GM12878 (cell line): ENCODE results near the gene ROBO1. TPM values are rescaled to one million over a fixed set of nuclear protein-coding genes. Genes with fewer than 3 reads are reported as not detected.

Source experiments
- ATAC-seq: fragments of 200-7000 bp; cut with Tn5 transposase; 3 replicates; pipeline ENCODE4 v1.9.1; 2020; ENCODE audit warnings: mild to moderate bottlenecking, moderate library complexity
- BruUV-seq: library from RNA; stranded (reverse); fragments of 400-500 nt; replicated peaks from 2 replicates; lab custom pipeline; 2021; lab: Mats Ljungman, UMichigan
- CTCF ChIA-PET: fragments of 300-600 bp; sonication (Branson Sonifier 250); formaldehyde crosslinking; extraction: SDS; loops from one replicate; lab custom pipeline; 2021; ENCODE audit warnings: inconsistent platforms; lab: Yijun Ruan, JAX
- POLR2A ChIA-PET: fragments of 350-600 bp; formaldehyde crosslinking; extraction: SDS; loops from one replicate; lab custom pipeline; 2021; ENCODE audit warnings: inconsistent platforms; lab: Charles Lee
- RAD21 ChIA-PET: fragments of 300-600 bp; sonication (Branson Sonifier 250); formaldehyde crosslinking; loops from one replicate; lab custom pipeline; 2023; ENCODE audit warnings: antibody characterized with exemption; ENCODE audit not compliant: unreplicated experiment; lab: Charles Lee
- SMC1A ChIA-PET: fragments of 300-600 bp; sonication (Branson Sonifier 250); formaldehyde crosslinking; loops from one replicate; lab custom pipeline; 2023; ENCODE audit not compliant: unreplicated experiment, uncharacterized antibody; lab: Charles Lee
- DNase-seq: peaks from one replicate; pipeline ENCODE4 v3.0.0-alpha.2; 2011; ENCODE audit warnings: low read depth, low spot score
- FAIRE-seq: peaks from 3 replicates; lab custom pipeline; 2011; peaks lifted over from hg19 to GRCh38; lab: Jason Lieb, UNC
- H2AFZ ChIP-seq: 2 replicates; pipeline ENCODE4 v1.6.0; 2011; ENCODE audit warnings: low read depth, low read length, control low read depth; ENCODE audit not compliant: control insufficient read depth
- H3K27ac ChIP-seq: 2 replicates; pipeline ENCODE4 v1.5.1; 2011; ENCODE audit warnings: control low read depth; ENCODE audit not compliant: control insufficient read depth, insufficient read depth
- H3K27me3 ChIP-seq, 2 experiments: replicated peaks in 1 of 2; 2 replicates each; pipeline versions ENCODE4 v1.6.0 to v1.6.1; 2011; ENCODE audit warnings: low read length in 1 of 2; ENCODE audit not compliant: control insufficient read depth in 2 of 2, insufficient read depth in 2 of 2
- H3K36me3 ChIP-seq, 2 experiments: 2 replicates each; pipeline ENCODE4 v1.5.1; 2011; ENCODE audit warnings: low read length in 1 of 2; ENCODE audit not compliant: control insufficient read depth in 2 of 2, insufficient read depth in 2 of 2
- H3K4me1 ChIP-seq: 2 replicates; pipeline ENCODE4 v1.6.1; 2011; ENCODE audit warnings: mild to moderate bottlenecking, low read length, moderate library complexity, mixed read lengths; ENCODE audit not compliant: control insufficient read depth, insufficient read depth
- H3K4me2 ChIP-seq: 2 replicates; pipeline ENCODE4 v1.6.0; 2011; ENCODE audit warnings: control low read depth; ENCODE audit not compliant: control insufficient read depth, insufficient read depth
- H3K4me3 ChIP-seq: fragments of 200-600 bp; sonication (generic); 2 replicates; pipeline ENCODE4 v1.5.1; 2016
- H3K79me2 ChIP-seq: 2 replicates; pipeline ENCODE4 v1.6.0; 2011; ENCODE audit warnings: low read length; ENCODE audit not compliant: control insufficient read depth, insufficient read depth
- H3K9ac ChIP-seq: 2 replicates; pipeline ENCODE4 v1.8.0; 2011; ENCODE audit warnings: low read length, control low read depth, mixed read lengths; ENCODE audit not compliant: control insufficient read depth, insufficient read depth
- H3K9me3 ChIP-seq: replicated peaks from 3 replicates; pipeline ENCODE4 v1.5.1; 2011; ENCODE audit warnings: mild to moderate bottlenecking, low read length; ENCODE audit not compliant: control insufficient read depth, insufficient read depth
- H4K20me1 ChIP-seq: 2 replicates; pipeline ENCODE4 v1.6.0; 2011; ENCODE audit not compliant: control insufficient read depth, insufficient read depth
- ATF7 ChIP-seq: fragments of 450-650 bp; IDR thresholded peaks from 2 replicates; pipeline ENCODE4 v1.6.1; 2016; ENCODE audit warnings: low read depth, mild to moderate bottlenecking
- KAT2A ChIP-seq: conservative IDR thresholded peaks from 2 replicates; pipeline ENCODE4 v1.6.1; 2011; ENCODE audit warnings: low read depth, low read length; ENCODE audit not compliant: control insufficient read depth
- ZBTB4 ChIP-seq: fragments of 450-650 bp; formaldehyde crosslinking; IDR thresholded peaks from 2 replicates; pipeline ENCODE4 v1.4.0; 2022; ENCODE audit warnings: mild to moderate bottlenecking, moderate library complexity
- ZNF592 ChIP-seq: fragments of 450-650 bp; IDR thresholded peaks from 2 replicates; pipeline ENCODE4 v1.6.1; 2017; ENCODE audit warnings: mild to moderate bottlenecking, moderate library complexity
- ZZZ3 ChIP-seq: IDR thresholded peaks from 2 replicates; pipeline ENCODE4 v1.6.1; 2011; ENCODE audit warnings: low read depth; ENCODE audit not compliant: control insufficient read depth, insufficient read length
- WGBS: methylation state at CpG from one replicate; pipeline ENCODE4 v1.1.6; 2016; ENCODE audit warnings: low lambda C conversion rate; ENCODE audit not compliant: insufficient replicate concordance, insufficient coverage; ENCODE audit errors: missing lambda C conversion rate; 5-methylcytosine and 5-hydroxymethylcytosine counted together
- in situ Hi-C: fragments of 300-500 bp; cut with MboI; formaldehyde crosslinking; loops from 9 replicates; pipeline ENCODE4 v1.14.3; 2018; ENCODE audit warnings: mixed read lengths
- intact Hi-C: fragments of 100-400 bp; cut with micrococcal nuclease; formaldehyde crosslinking; loops from one replicate; pipeline ENCODE4 v1.14.2; 2022; ENCODE audit not compliant: unreplicated experiment
- polyA plus RNA-seq, 11 experiments: library from polyadenylated mRNA; depleted of rRNA in 4 of 11; unstranded in 6 of 11; stranded (reverse) in 5 of 11; fragments of >200 nt; fragmentation: Nextera tagmentation in 4 of 11; fragmentation: Illumina TruSeq in 1 of 11; extraction: Ambion mirVana in 4 of 11; extraction: Trizol in 1 of 11; gene quantifications; 1 replicate in 1 of 11; 2 replicates in 10 of 11; pipeline versions ENCODE4 v1.2.1 to v1.2.3, GENCODE V29; 2011 to 2016; ENCODE audit warnings: inconsistent platforms in 2 of 11, missing spikeins in 2 of 11, low read depth in 1 of 11
- total RNA-seq, 4 experiments: library from RNA; depleted of rRNA in 3 of 4; stranded (reverse); fragments of >200 nt in 3 of 4; fragmentation: Illumina TruSeq in 1 of 4; extraction: Trizol in 1 of 4; gene quantifications; 2 replicates each; pipeline versions ENCODE4 v1.2.1 to v1.2.3, GENCODE V29; 2013 to 2021

ROBO1 gene
- total and polyA plus RNA-seq, 10 of the 15 experiments (the other 5 are each of a cell fraction or from before 2014, with no cell fraction given), result 0.29 to 46.5 (median 1.2) TPM

GRCh38 chr3:78880603-78881461 is 887.0 kb downstream of the ROBO1 start (continued):
- TF ChIP-seq ZNF592, result no peak
- TF ChIP-seq ZZZ3, result no peak
- TF ChIP-seq KAT2A, result no peak

GRCh38 chr3:78879295-78879860 is 888.4 kb downstream of the ROBO1 start:
- Histone ChIP-seq H4K20me1 (no peaks in the 10 kb centered on the region), H3K4me3 (no peak overlapping the region), H3K79me2 (no peaks in the 10 kb centered on the region), H3K9ac (no peak overlapping the region), H3K4me2 (no peak overlapping the region), H3K27ac (no peak overlapping the region), H3K9me3 (no peaks in the 10 kb centered on the region), H3K27me3 (no peaks in the 10 kb centered on the region), H2AFZ (no peak overlapping the region), H3K36me3 (no peaks in the 10 kb centered on the region), H3K4me1 (no peaks in the 10 kb centered on the region)
- no TSS peak for BruUV-seq
- TF ChIP-seq ZBTB4 (CRISPR knock-in tag) (no peak), ATF7 (peak; percentile 61)
- POLR2A ChIA-PET, result interaction anchor here (1.0 kb wide), 1 partner anchor 40 kb away, joined by 3 read pairs; no protein-coding TSS in a partner anchor
- CTCF ChIA-PET, result interaction anchor here (0.6 kb wide), 1 partner anchor 154 kb away, joined by 4 read pairs; no protein-coding TSS in a partner anchor
- no peak for ATAC-seq
- SMC1A ChIA-PET, result no interaction called here
- in situ Hi-C loops (no loop called here), intact Hi-C loops (no loop called here)
- RAD21 ChIA-PET, result interaction anchor here (1.1 to 1.5 kb wide), 3 partner anchors 7 to 66 kb away, joined by 3 to 4 read pairs (median 3); no protein-coding TSS in a partner anchor
- FAIRE-seq, result no peak
- WGBS, result 69% methylated on average over 6 of the region's 7 CpGs
- no peak for DNase-seq
